ENCODE data around the gene SULT1B1.

The SULT1B1 gene

DNA sequence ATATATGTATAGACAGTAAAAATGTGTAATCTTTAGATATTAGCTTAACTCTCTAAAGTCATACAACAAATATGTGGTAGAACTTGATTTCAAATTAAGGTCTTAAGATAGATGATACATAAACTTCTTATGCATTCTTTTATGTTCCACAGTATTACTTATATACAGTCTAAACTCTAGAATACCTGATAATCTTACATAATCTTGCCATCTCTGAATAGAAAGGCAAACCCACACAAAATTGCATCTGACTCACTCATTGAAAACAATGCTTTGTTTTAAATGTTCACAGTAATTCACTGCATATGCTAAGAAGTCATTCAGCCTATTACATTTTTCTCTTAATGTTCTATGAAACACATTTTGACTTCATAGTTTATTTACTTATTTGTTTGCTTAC lies 10.1 kb downstream of the SULT1B1 start:
- Histone ChIP-seq H3K4me1 (no peaks in the 10 kb centered on the region), H3K9me3 (no peaks in the 10 kb centered on the region), H3K27ac (no peak overlapping the region), H3K36me3 (no peaks in the 10 kb centered on the region), H3K9ac (no peak overlapping the region), H3K4me3 (no peak overlapping the region), H4K20me1 (no peaks in the 10 kb centered on the region), H3K27me3 (no peaks in the 10 kb centered on the region), H3K4me2 (no peak overlapping the region)
- no peak for TF ChIP-seq Cebpa-rat (IDR thresholded peaks at IDR 0.05)

DNA sequence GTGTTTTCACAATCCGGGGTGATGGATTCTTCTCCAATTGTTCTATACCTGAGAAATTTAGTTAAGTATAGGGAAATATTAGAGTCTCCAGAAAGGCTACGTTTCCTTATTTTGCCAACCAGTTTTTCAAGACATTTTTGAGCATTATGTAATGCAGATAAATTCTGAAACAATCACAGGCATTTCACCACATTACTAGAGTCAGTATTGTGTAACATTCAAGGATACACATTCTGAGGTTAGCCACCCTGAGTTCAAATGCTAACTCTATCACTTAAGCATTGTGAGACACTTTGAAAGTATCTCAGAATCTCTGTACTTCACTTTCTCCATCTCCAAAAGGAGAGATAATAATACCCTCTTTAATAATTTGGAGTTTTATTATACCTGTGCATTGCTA lies 10.6 kb downstream of the SULT1B1 start:
- H3K27ac ChIP-seq: no peak overlapping the region
- no peaks in the 10 kb centered on the region for H4K20me1 ChIP-seq
- no peak overlapping the region for H3K4me2 ChIP-seq
- H3K27me3 ChIP-seq: no peaks in the 10 kb centered on the region
- H3K9ac ChIP-seq: no peak overlapping the region
- no peaks in the 10 kb centered on the region for H3K4me1 ChIP-seq
- no peak overlapping the region for H3K4me3 ChIP-seq
- no peaks in the 10 kb centered on the region for H3K9me3 ChIP-seq
- no peaks in the 10 kb centered on the region for H3K36me3 ChIP-seq
- TF ChIP-seq Cebpa-rat (IDR thresholded peaks at IDR 0.05): no peak

DNA sequence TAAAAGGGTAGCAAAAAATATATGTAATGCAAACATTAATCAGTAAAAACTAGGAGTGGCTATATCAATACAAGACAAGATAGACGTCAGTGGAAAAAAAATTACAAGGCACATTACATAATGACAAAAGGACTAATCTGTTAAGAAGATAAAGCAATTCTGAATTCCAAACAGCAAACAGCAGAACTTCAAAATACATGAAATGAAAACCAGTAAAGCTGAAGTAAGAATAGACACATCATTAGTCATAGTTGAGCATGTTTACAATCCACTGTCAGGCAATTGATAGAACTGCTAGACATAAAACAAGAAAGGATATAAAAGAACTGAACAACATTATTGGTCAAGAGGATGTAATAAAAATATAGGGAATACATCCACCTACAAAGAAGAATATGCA lies 12.2 kb downstream of the SULT1B1 start:
- Histone ChIP-seq H3K36me3 (no peaks in the 10 kb centered on the region), H4K20me1 (no peaks in the 10 kb centered on the region), H3K4me2 (no peak overlapping the region), H3K9me3 (peaks cover 4% of the 10 kb centered on the region; the same call in 1 of the 2 replicates), H3K4me3 (no peak overlapping the region), H3K4me1 (no peaks in the 10 kb centered on the region), H3K27ac (no peak overlapping the region), H3K9ac (no peak overlapping the region), H3K27me3 (no peaks in the 10 kb centered on the region)
- no peak for TF ChIP-seq Cebpa-rat (IDR thresholded peaks at IDR 0.05)

DNA sequence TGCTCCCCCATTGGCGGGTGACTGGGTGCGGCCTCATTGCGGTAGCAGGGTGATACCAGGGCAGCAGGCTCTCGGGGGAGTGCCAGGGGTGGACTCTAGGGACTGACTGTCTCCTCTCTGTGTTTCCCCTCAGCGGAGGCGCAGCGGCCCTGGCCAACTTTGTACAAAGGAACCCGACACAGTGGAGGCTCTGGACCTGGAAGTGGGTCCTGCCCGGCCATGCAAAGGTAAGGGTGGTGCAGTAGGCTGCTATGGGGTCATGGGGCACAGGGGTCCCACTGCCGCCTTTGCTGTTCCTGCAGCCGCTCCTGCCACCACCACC lies 16.3 kb downstream of the SULT1B1 start:
- H3K27me3 ChIP-seq: no peaks in the 10 kb centered on the region
- no peak overlapping the region for H3K9ac ChIP-seq
- H3K9me3 ChIP-seq: peaks cover 8% of the 10 kb centered on the region; the same call in 1 of the 2 replicates
- no peaks in the 10 kb centered on the region for H4K20me1 ChIP-seq
- H3K4me3 ChIP-seq: no peak overlapping the region
- H3K4me2 ChIP-seq: no peak overlapping the region
- H3K4me1 ChIP-seq: no peaks in the 10 kb centered on the region
- H3K27ac ChIP-seq: no peak overlapping the region
- no peak for TF ChIP-seq Cebpa-rat (IDR thresholded peaks at IDR 0.05)
- H3K36me3 ChIP-seq: no peaks in the 10 kb centered on the region

DNA sequence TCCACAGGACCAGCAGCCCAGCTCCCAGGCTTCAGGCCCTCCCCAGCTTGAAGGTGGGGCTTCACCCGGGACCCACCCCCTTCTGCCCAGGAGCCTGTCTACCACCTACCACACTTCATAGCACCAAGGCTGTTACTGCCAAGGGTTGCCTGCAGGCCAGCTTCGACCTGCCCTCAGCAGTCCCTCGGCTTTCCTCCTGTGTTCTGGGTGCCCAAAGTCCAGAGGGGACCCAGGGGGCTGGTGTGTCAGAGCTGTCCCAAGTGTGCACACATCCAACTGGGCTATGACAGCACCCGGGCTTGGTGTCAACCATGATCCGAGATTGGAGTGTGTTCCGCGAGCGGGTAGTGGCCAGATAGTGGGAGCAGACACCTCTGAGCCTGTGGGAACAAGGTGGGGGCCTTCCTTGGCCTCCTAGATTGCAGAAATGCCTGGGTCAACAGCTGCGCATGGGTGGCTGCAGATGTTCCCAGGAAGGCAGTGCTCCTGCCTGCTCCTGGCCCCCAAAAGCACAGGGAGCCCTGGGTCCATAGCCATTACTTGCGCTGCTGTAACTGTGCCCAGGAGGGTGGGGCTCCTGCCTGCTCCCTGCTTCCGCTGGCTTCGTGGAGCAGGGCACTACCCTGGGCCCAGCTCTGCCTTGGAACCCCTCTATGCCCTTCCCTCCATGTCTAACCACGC lies 16.8 kb downstream of the SULT1B1 start:
- H3K27me3 ChIP-seq: no peaks in the 10 kb centered on the region
- no peaks in the 10 kb centered on the region for H4K20me1 ChIP-seq
- H3K36me3 ChIP-seq: no peaks in the 10 kb centered on the region
- H3K9ac ChIP-seq: no peak overlapping the region
- no peak overlapping the region for H3K4me2 ChIP-seq
- TF ChIP-seq Cebpa-rat (IDR thresholded peaks at IDR 0.05): no peak
- no peak overlapping the region for H3K4me3 ChIP-seq
- H3K4me1 ChIP-seq: no peaks in the 10 kb centered on the region
- H3K27ac ChIP-seq: no peak overlapping the region
- H3K9me3 ChIP-seq: peaks cover 11% of the 10 kb centered on the region; the same call in 1 of the 2 replicates

DNA sequence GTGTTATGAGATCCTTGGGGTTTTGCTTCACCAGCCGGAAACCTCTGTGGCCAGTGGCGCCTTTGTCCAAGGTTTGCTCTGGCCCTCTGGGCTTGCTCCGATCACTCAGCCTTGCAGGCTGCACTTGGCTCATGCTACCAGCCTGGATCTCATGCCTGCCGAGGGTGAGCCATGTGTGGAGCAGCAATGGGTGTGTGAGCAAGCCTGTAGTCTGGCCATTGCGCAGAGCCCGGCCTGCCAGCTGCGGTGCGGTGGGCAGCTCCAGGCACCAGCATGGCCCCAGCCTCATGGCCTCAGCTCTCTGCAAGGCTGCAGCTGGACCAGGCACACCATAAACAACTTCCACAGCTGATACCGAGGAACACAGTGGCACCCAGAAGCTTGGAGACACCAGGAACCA lies 17.8 kb downstream of the SULT1B1 start:
- H3K4me2 ChIP-seq: no peak overlapping the region
- no peak for TF ChIP-seq Cebpa-rat (IDR thresholded peaks at IDR 0.05)

DNA sequence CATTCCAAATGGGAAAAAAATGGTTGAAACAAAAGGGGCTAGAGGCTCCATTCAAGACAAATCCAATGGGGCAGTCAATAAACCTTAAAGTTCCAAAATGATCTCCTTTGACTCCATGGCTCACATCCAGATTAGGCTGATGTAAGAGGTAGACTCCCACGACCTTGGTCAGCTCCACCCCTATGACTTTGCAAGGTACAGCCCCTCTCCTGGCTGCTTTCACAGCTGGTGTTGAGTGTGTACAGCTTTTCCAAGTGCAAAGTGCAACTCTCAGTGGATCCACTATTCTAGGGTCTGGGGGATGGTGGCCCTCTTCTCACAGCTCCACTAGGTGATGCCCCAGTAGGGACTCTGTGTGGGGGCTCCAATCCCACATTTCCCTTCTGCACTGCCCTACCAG lies 21.5 kb downstream of the SULT1B1 start:
- no peak overlapping the region for H3K4me2 ChIP-seq
- H3K36me3 ChIP-seq: no peaks in the 10 kb centered on the region
- no peak overlapping the region for H3K27ac ChIP-seq
- no peak overlapping the region for H3K4me3 ChIP-seq
- no peaks in the 10 kb centered on the region for H3K27me3 ChIP-seq
- no peaks in the 10 kb centered on the region for H4K20me1 ChIP-seq
- H3K4me1 ChIP-seq: no peaks in the 10 kb centered on the region
- no peak for TF ChIP-seq Cebpa-rat (IDR thresholded peaks at IDR 0.05)
- 0 out of 2 replicates have a peak, but pooled peaks cover 7% of the 10 kb centered on the region for H3K9me3 ChIP-seq
- H3K9ac ChIP-seq: no peak overlapping the region

More for the DNA sequence above, 17.8 kb downstream of the SULT1B1 start:
- Histone ChIP-seq H3K4me3 (no peak overlapping the region), H3K9me3 (peaks cover 11% of the 10 kb centered on the region; the same call in 1 of the 2 replicates), H3K9ac (no peak overlapping the region), H3K27me3 (no peaks in the 10 kb centered on the region), H3K4me1 (no peaks in the 10 kb centered on the region), H4K20me1 (no peaks in the 10 kb centered on the region), H3K36me3 (no peaks in the 10 kb centered on the region), H3K27ac (no peak overlapping the region)

DNA sequence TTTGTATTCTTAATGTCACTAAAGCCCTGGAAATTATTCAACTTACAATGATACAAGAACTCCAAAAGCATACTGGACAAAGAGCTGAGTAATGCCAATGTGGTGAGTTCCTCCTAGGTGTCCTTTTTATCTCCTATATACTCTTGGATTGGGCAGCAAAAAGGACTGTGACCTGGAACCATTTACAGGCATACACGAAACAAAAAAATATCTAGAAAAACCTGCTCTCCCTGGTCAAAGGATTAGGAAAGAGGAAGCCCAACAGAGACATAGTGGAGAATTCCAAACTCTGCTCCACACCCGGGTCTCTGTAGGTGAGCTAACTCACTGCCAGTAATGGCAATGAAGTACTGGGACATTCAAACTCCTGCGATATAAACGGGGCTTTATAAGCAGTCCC lies 25.3 kb downstream of the SULT1B1 start:
- Histone ChIP-seq H4K20me1 (no peaks in the 10 kb centered on the region), H3K4me2 (no peak overlapping the region), H3K27ac (no peak overlapping the region), H3K36me3 (no peaks in the 10 kb centered on the region), H3K4me3 (no peak overlapping the region), H3K27me3 (no peaks in the 10 kb centered on the region), H3K9ac (no peak overlapping the region), H3K4me1 (no peaks in the 10 kb centered on the region), H3K9me3 (0 out of 2 replicates have a peak, but pooled peaks cover 7% of the 10 kb centered on the region)
- TF ChIP-seq Cebpa-rat (IDR thresholded peaks at IDR 0.05): no peak

DNA sequence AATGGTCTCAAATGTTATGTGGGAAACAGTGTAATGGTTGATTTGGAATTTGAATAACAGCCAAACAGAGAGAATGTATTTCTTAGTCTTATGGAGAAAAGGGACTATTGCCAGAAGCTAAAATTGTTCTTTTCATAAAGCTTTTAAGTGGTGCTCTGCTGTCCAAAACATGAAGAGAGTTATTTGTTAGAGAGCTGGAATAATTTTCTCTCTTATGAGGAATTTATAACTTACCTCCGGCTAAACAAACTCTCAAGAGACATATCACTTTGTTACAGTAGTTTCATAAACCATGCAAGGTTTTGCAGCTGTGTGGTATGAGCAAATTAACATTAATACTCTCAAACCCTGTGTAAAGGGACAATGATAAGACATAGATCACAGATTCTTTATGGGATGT lies 28.6 kb downstream of the SULT1B1 start:
- Histone ChIP-seq H3K9me3 (no peaks in the 10 kb centered on the region), H3K27ac (no peak overlapping the region), H4K20me1 (no peaks in the 10 kb centered on the region), H3K36me3 (no peaks in the 10 kb centered on the region), H3K4me3 (no peak overlapping the region), H3K27me3 (no peaks in the 10 kb centered on the region), H3K9ac (no peak overlapping the region), H3K4me2 (no peak overlapping the region), H3K4me1 (no peaks in the 10 kb centered on the region)
- TF ChIP-seq Cebpa-rat (IDR thresholded peaks at IDR 0.05): no peak

DNA sequence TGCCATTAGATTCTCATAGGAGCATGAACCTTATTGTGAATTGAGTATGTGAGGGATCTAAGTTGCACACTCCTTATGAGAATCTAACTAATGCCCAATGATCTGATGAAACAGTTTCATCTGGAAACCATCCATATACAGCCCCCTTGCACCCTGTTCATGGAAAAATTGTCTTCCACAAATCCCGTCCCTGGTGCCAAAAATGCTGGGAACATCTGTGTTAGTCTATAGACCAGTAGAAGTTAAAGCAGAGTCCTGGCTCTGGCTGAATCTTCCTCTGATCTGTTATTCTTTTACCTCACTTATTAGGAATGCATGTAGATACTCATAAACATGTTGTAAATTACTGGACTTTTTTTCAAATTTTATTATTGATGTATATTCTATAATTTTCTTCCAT lies 29.2 kb downstream of the SULT1B1 start:
- H3K4me3 ChIP-seq: no peak overlapping the region
- no peak overlapping the region for H3K4me2 ChIP-seq
- no peaks in the 10 kb centered on the region for H4K20me1 ChIP-seq
- H3K9ac ChIP-seq: no peak overlapping the region
- no peaks in the 10 kb centered on the region for H3K4me1 ChIP-seq
- no peaks in the 10 kb centered on the region for H3K36me3 ChIP-seq
- no peak overlapping the region for H3K27ac ChIP-seq
- no peaks in the 10 kb centered on the region for H3K27me3 ChIP-seq
- H3K9me3 ChIP-seq: no peaks in the 10 kb centered on the region
- TF ChIP-seq Cebpa-rat (IDR thresholded peaks at IDR 0.05): no peak

DNA sequence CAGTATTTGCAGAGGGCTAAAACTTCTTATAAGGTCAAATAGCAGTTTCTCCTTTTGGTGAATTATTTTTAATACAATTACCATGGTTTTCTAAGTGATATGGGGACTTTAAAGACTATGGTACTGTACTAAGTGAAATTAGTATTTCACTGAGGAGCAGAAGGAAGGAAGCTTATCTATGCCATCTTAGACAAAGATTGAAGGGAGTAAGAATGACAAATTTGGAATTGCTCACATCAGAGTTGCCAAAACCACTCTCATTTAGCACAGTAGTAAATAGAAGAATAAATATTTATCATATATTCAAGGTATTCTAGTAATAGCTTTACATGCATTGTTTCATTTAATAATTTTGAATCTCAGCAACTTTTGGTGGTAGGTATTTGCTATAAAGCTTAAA lies 30.4 kb downstream of the SULT1B1 start:
- Histone ChIP-seq H3K4me2 (no peak overlapping the region), H3K9ac (no peak overlapping the region), H3K4me3 (no peak overlapping the region), H3K27ac (no peak overlapping the region), H4K20me1 (no peaks in the 10 kb centered on the region), H3K9me3 (no peaks in the 10 kb centered on the region), H3K36me3 (no peaks in the 10 kb centered on the region), H3K27me3 (no peaks in the 10 kb centered on the region), H3K4me1 (no peaks in the 10 kb centered on the region)
- TF ChIP-seq Cebpa-rat (IDR thresholded peaks at IDR 0.05): no peak

Data from BLaER1 (cell line).